Cardiac ventricle fibroblast (primary cell): ENCODE measurements around the gene TBX5. TPM values are rescaled to one million over a fixed set of nuclear protein-coding genes. Genes with fewer than 3 reads are reported as not detected.

Experiments
- total RNA-seq: library from RNA; depleted of rRNA; stranded (reverse); fragments of >200 nt; gene quantifications from 2 replicates; pipeline ENCODE4 v1.2.3, GENCODE V29; 2015

TBX5 gene
- 1.2 and 3.6 TPM in 2 replicates for total RNA-seq

GRCh38 chr12:114405519-114406271 is at the start of gene TBX5:
Gene TBX5, minus strand, starts transcription at chr12:114406144. Its CDS starts 2,246 bp downstream, at chr12:114403898.

